KBM-7 (cell line): ENCODE results near the gene LRP5.

Source experiments
- DNase-seq: peaks from one replicate; pipeline ENCODE4 v3.0.0-alpha.2; 2015
- in situ Hi-C: fragments of 300-500 bp; cut with MboI; formaldehyde crosslinking; loops from 2 replicates; pipeline ENCODE4 v1.14.3; 2020; ENCODE audit warnings: low sequenced_read_pairs, low pct_unique_long_range_greater_than_20kb, mixed read lengths

LRP5 gene

GRCh38 chr11:68325183-68325906 lies 13.0 kb downstream of the LRP5 start:
- DNase-seq = no peak
- in situ Hi-C loops = no loop called here

DNA sequence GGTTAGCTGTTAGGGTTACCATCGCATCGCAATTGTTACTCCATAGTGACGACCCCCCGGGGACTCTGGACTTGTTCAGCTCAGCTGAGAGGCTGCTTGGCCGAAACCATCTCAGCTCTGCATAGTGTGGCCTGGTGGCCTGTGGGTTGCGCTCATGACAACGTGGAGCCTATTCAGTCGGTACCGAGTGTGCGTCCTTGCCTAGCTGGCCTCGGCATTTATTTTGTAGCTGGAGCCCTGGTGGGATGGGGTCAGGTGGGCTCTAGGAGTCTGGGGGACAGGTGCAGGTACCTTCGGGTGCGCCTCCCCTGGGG lies 13.5 kb downstream of the LRP5 start:
- DNase-seq = no peak
- in situ Hi-C loops = no loop called here

DNA sequence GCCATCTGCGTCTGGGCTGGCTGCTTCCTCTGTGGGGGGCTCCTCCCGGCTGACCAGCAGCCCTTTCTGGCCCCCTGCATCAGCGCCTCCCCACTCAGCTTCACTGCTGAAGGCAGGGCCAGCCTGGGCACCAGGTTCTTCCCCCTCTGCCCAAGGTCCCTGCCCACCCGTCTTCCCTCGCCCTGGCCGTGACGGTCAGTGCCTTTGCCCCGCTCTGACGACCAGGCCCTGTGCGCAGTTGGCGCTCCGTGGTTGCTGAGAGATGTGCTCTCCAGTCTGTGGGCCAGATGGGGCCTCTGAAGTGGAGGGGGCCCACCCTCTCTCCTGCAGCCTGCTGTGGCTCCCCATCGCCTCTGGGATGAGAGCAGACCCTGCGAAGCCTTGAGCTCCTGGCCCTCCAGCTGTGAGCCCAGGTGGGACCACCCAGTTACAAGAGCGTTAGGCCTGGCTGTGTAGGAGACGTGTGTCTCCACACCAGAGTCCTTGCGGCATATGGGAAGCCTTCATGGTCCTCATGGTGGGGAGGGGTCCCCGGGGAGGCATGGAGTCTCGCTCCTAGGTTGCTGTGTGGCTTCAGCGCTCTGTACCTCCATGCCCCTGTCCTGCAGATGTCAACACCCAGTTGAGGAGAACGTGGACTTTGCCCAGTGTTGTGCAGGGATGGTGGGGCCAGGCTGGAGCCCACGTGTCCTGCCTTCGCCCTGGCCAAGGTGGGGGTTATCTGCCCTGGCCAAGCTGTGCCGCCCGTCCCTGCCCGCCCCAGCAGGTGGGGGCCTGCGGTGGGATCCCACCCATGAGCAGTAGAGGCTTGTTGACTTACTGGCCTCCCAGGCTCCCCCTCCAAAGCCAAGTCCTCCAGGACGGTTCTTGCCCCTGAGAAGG lies 14.2 kb downstream of the LRP5 start:
- in situ Hi-C loops = no loop called here
- DNase-seq = no peak

- in situ Hi-C loops = no loop called here
- no peak for DNase-seq
Observed at GRCh38 chr11:68327586-68328370, 15.4 kb downstream of the LRP5 start.

DNA sequence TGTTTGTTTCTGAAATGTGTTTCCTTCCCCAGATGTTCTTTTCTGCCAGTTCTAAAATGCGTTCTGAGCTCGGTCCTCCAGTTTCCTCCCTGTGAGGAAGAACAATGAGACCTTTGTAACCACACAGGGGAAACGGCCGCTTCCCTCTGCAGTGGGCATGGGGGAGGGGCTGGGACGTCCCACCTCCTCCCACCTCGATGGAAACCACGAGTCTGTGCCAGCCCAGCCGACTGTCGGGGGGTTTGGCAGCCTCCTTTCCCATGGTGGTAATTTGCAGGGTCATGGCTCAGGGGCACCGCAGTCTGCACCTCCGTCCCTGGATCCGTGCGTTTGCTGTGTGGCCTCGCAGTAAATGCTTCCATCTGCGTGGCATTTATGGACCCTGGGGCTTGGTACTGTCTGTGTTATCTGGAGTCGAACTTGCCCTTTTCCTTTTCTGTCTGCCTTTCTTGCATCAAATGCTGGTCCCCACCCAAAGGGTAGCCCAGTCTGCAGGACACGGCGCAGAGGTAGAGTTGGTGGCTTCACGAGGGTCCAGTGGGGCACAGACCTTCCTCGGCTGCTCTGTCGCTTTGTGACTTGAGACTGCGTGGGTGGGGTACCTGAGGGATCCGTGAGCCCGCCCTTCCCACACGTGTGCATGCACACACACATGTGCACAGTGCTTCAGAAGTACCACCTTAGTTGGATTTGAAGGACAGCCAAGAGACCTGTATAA lies 16.1 kb downstream of the LRP5 start:
- in situ Hi-C loops = no loop called here
- DNase-seq = peak; percentile 92

DNA sequence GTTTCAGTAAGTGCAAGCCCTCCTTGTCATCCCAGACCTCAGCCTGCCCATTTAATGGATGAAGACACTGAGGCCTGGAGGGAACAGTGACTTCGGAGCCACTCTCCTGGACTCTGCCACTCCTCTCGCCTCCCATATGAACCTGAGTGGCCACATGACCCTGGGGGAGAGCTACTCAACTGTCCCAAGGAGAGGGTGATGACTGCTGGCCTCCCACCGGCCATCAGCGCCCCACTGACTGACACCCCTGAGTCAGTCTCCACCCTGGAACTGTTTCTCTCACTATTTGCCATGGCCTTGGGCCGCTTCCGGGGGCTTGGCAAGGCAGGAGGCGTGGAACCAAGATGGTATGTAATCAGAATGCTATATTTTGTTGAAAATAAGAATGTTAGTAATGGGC lies 17.1 kb downstream of the LRP5 start:
- DNase-seq = no peak
- in situ Hi-C loops = no loop called here

DNA sequence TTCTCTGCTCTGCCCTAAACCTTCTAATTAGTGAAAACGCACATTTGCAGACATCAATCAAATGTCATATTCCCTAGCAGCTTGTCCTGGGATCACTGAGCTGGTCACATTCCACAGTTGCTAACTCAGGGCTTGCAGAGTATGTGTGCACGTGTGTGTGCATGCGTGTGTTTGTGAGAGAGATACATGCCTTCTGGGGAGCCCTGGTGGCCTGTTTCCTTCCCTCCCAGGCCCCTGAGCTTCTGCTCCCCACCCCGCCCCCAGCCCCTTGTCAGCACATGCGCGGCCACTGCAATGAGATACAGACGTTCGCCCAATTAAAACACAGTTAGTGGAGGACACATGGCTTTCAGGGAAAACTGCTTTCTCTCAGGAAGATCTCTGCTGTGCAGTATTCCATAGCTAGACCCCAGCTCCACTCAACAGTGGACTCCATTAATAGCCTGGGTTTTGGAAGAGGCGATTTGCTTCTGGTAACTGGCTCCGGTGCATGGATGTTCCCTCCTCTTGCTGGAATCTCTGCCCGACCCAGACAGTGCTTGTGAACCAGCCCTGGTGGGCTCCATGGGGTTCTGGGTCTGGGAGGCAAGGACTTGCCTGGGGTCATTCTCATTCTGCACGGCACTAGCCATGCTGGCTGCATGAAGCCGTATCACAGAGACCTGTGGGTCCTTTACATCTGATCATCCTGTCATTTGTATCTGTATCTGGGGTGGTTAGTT lies 17.7 kb downstream of the LRP5 start:
- no peak for DNase-seq

DNA sequence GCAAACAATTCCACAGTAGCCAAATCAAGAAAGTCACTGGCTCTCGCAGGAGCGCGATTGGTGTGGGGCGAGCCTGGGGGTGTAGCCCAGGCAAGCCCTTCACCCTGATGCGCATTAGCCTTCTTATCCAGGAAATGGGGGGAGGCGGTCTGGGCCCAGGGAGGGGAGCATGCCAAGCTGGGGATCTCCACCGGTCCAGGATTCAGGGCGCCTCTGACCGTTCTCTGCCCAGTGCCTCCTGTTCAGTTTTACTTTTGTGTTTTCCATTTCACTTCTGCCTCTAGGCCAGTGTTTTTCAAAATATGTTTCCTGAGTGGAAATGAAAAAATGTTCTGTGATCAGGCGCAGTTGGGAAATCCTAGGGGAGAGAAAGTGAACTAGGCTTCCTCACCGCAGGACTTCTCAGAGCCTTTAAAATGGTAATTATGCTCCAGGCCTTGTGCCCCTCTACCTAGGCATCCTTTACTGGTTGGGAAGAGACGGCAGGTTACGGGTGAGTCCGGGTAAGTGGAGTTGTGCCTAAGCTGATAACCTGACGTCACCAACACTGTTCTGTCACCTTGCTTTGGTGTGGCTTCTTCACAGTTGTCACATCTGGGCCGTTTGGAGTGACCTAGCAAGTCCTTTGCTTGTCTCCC lies 18.4 kb downstream of the LRP5 start:
- in situ Hi-C loops = no loop called here
- peak; percentile 39 for DNase-seq

More for the DNA sequence above, 17.7 kb downstream of the LRP5 start:
- in situ Hi-C loops = no loop called here

DNA sequence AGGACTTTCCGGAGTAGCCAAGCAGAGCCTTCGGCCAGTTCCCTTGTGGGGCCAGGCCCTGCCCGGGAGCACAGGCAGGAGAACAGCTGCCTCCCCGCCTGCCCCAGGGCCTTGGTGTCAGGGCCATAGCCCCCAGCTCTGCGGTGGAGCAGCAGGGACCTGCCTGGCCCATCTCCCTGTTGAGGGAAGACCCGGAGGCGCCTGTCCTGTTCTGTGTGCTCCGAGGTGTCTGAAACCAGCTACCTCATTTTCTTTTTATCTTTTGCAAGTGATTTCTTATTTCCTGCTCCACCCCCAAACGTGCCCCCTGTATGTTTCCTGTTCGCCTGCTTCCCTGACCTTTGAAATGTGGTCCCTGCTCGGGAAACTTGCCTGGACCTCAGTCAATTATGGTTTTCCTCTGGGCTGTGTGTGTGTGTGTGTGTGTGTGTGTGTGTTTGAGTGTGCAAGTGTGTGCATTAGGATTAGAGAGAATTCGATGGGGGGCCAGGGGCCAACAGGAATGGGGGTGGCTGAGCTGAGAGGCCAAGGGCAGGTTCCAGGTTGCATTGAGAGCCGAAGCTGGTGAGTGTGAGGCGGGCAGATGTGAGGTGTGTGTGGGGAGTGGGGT lies 19.1 kb downstream of the LRP5 start:
- in situ Hi-C loops = no loop called here
- DNase-seq = peak; percentile 86

- in situ Hi-C loops = no loop called here
- no peak for DNase-seq
Observed at GRCh38 chr11:68332186-68332585, 19.8 kb downstream of the LRP5 start.

GRCh38 chr11:68333173-68333572 lies 20.8 kb downstream of the LRP5 start:
- DNase-seq = no peak
- in situ Hi-C loops = no loop called here

DNA sequence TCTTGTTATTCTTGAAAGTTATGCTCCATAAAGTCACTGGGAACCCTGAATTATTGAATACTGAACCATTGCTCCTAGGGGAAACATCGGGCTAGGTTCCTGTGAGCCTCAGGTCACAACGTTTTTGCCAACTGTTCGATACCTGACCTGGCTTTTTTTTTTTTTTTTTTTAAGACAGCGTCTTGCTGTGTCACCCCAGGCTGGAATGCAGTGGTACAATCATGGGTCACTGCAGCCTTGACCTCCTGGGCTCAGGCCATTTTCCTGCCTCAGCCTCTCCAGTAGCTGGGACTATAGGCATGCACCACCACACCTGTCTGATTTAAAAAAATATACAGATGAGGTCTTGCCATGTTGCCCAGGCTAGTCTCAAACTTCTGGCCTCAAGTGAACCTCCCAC lies 22.5 kb downstream of the LRP5 start:
- no peak for DNase-seq
- in situ Hi-C loops = no loop called here

GRCh38 chr11:68335683-68336082 lies 23.3 kb downstream of the LRP5 start:
- no peak for DNase-seq
- in situ Hi-C loops = no loop called here

DNA sequence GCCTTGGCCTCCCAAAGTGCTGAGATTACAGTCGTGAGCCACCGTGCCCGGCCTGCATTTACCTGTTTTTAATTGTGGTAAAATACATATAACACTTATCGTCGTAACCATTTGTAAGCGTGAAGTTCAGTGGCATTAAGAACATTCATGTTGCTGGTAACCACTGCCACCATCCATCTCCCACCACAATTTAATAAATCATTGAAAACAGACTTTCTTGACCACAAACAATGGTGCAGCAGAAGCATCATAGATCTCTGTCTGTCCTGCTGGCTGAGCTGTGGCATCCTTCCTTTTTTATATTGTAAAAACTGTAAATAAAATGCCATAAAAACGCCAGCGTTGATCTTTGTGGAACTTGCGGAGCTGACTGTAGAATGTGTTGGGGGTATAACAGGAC lies 24.3 kb downstream of the LRP5 start:
- no peak for DNase-seq
- in situ Hi-C loops = no loop called here

DNA sequence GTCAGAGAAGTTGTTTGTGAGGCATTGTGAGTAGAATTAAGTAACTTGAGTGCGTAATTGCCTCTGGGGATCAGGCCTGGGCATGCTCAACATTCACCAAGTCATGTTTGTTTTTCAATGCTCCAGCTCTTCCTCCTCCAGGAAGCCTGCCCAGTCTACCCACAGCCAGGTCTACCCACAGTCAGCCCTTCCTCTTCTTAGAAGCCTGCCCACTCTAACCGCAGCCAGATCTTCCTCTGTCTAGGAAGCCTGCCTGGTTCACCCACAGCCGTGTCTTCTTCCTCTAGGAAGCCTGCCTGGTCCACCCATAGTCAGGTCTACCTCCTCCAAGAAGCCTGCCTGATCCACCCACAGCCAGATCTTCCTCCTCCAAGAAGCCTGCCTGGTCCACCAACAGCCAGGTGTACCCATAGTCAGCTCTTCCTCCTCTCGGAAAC lies 25.0 kb downstream of the LRP5 start:
- in situ Hi-C loops = no loop called here
- peak; percentile 89 for DNase-seq

DNA sequence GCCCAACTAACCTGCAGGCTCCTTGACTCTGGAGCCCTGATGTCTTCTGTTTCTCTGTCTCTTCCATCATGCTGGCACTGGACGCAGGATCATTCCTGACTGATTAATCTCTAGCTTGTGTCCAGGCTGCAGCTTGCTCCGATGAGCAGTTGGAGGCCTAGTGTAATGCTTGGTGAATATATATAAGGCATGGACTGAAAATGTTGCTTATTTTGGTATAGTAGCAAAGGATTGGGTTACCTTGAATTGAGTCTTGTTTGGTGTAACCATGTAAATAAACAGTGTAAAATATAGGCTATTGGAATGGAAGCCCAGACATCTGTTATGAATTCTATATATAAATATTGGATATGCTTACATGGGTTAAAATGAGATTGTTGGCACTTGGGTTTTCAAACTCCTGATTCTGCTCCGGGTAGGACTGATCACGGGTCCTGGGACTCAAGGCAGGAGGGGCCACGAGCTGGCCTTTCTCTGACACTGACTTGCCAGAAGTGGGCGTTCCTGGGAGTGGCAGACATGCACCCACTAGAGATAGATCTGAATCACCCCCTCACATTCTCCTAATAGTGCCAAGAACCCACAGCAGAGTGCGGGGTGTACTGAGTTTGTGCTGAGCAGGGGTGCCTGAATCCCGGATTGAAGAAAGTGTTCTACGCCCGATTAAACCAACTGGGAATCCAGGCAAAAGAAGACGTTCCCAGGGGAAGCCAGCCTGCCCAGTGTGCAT lies 25.8 kb downstream of the LRP5 start:
- DNase-seq = no peak
- in situ Hi-C loops = no loop called here

DNA sequence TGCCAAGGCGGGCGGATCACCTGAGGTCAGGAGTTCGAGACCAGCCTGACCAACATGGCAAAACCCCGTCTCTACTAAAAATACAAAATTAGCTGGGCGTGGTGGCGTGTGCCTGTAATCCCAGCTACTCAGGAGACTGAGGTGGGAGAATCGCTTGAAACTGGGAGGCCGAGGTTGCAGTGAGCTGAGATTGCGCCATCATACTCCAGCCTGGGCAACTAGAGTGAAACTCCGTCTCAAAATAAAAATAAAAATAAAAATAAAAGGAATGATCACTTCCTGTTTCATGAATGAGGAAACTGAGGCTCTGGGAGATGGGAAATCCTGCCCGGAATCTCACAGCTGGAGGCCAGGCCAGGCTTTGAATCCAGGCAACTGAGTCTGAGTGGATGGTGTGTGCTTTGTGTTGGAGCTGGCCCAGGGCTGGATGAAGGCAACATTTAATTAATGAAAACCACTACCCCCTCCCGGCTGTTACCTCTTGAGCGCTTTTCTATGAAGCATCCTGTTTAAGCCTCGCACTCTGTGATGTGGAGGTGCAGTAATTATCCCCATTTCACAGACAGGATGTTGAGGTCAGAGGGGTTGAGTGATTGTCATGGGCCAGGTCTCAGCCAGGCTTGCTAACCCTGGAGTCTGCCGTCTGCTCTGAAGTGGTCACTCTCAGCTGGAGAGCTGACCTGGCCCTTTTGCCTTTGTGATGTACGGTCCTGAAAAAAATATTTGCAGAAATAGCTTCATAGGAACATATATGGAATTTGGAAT lies 27.8 kb downstream of the LRP5 start:
- no peak for DNase-seq
- in situ Hi-C loops = no loop called here
